CD4-positive, alpha-beta T cell treated with Interleukin-6 for 4 hours (primary cell): ENCODE results near the gene AK4.

Experiments used
- DNase-seq: peaks from one replicate; pipeline ENCODE4 v3.0.0-alpha.2; 2020; ENCODE audit warnings: mixed read lengths

The AK4 gene

GRCh38 chr1:65279070-65279779 is 131.2 kb downstream of the AK4 start:
- DNase-seq, result no peak
